Raji (cell line): Measurements from ENCODE around the gene CCDC33.

Experiments used
- POLR2A ChIP-seq: IDR thresholded peaks from 2 replicates; pipeline ENCODE4 v1.6.1; 2011; ENCODE audit warnings: low read depth, low read length, control low read depth; ENCODE audit not compliant: insufficient read depth

The CCDC33 gene

DNA sequence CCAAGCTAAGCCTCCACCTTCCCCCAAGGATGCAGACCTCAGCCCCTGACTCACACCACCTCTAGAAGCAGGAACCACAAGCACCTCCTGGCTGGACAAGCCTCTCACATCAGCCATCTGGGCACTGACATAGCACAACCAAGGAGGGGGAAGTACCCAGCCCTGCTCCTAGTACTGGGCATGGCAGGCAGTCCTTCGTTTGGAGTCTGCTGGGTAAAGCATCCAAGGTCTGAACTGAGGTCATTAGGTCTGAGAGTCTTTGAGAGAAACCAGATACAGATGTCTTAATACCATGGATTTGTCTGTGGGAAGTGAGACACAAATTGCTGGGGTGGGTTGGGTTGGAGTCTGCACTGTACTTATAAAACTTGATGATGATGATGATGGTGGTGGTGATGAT, 61.8 kb downstream of the CCDC33 start:
- no peak for TF ChIP-seq POLR2A

DNA sequence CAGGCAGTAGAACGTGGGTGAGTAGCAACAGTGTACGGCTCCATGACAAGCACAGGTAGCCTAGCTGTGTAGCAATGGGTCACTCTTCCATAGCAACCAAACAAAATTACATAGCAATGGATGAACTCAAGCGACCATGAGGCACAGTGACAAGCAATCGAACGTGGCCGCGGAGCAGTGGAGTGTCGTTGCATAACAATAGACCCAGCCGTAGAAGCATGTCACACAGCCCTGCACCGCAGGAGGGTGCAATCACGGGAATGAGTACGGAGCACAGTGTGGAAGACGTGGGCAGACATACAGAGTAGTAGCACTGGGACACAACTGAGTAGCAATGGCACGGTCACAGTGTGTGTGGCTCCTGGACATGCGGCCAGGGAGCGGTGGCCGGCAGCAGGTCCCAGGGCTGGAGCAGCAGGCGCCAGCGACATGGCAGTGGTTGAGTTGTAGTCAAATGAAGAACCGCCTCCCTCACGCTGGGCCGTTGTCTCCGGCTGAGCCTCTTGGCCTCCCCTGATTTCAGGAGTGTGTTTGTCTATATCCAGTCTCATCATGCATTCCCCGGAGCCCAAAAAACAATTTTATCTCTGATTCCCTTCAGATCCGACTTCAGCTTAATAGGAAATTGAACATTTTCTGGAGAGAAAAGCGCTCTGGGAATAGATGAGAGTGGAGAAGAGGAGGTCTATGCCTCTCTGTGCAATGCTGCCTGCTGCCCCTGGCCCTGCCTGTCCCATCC, 64.1 kb downstream of the CCDC33 start:
- no peak for TF ChIP-seq POLR2A

- TF ChIP-seq POLR2A = no peak
These were observed 65.6 kb downstream of the CCDC33 start for GRCh38 chr15:74301583-74302361.

- no peak for TF ChIP-seq POLR2A
These were observed 66.8 kb downstream of the CCDC33 start for GRCh38 chr15:74302821-74303359.

DNA sequence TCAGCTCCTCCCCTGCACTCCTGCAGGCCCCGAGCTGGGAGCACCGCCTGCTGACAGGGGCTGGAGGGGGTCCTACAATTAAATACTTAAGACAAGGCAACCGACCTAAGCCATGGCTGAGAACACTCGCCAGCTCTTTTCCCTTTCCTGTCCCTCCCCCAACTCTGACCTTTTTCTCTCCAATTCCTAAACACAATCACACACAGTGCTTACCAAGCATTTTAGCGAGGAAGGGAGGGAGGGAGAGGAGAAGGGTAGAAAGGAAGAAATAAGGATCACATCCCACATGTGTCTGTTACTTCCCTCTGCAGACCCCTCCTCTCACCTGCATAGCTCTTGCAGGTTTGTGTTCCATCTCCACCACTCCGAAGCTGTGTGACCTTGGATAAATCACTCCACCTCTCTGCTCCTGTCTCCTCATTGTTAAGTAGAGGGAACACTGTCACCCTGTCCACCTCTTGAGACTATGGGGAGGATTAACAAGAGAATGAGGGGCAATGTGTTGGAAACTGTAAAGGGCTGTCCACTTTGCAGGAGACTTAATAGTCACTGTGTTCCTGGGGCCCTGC, 67.7 kb downstream of the CCDC33 start:
- no peak for TF ChIP-seq POLR2A

DNA sequence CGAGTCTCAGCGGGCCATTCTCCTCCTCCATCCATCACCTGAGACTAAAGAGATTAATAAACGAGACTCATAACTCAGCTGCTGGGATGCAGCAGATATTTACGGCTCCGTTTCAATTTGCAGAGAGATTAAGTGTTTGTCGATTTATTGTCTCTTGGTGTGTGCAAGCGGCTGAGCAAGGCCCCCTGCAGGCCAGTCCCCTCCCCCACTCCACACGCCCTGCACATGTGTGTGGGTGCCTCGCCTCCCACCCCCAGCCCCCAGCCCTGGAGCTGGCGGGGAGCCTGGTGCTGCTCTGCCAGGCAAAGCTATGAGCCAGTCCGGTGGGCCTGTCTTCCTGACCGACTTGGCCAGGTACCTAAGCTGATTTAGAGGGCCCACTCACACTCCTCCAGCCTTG, 68.3 kb downstream of the CCDC33 start:
- TF ChIP-seq POLR2A = no peak

- TF ChIP-seq POLR2A = no peak
These were observed 69.6 kb downstream of the CCDC33 start for GRCh38 chr15:74305687-74306086.

DNA sequence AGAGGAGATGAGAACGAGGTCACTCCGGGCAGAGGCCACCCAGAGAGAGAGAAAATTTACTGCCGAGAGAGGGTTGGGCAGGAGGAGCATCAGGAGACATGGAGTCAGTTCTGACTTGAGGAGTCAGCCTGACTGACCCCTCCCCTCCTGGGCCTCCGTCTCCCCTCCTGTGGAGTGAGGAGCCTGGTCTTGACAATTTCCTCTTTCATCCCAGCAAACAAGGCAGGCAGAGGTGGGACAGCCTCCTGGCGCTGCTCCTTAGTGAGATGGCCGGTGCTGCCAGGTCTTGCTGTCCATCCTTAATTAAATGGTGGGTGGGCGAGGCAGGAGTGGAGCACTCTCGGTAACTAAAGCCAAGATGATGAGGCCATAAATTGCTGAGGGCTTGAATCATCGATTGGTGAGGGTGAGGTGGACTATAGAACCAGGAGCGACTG, 70.7 kb downstream of the CCDC33 start:
- no peak for TF ChIP-seq POLR2A

GRCh38 chr15:74307827-74308811, 72.0 kb downstream of the CCDC33 start:
- TF ChIP-seq POLR2A = no peak

- no peak for TF ChIP-seq POLR2A
These were observed 75.8 kb downstream of the CCDC33 start for GRCh38 chr15:74311734-74312444.

DNA sequence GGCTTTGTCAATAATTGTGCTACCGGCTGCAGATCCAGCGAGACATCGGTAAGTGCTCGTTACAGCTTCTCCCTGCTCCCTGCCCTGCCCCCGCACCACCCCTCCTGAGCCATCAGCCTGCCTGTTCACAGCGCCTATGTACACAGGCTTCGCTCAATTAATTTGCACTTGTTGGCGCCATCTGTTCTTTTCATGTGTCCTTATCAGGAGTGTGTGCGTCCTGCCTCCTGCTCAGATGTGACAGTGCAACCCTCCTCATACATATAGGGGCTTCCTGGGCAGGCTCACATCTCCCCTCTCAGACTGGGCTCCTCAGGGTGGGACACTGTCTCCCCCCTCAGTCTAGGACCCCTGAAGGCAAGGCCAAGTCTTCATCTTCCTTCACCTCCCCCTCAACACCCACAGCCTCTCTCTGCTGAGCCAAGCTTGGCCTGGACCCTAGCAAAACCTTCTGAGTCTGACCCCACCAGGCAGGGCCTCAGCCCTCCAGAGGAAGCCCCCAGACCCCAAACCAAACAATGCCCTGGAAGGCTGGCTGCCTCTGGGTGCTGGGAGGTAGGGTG, 76.4 kb downstream of the CCDC33 start:
- TF ChIP-seq POLR2A = no peak

GRCh38 chr15:74313889-74314288, 77.8 kb downstream of the CCDC33 start:
- TF ChIP-seq POLR2A = no peak

- TF ChIP-seq POLR2A = no peak
These were observed 78.8 kb downstream of the CCDC33 start for GRCh38 chr15:74314795-74315438.
